Glutamatergic neuron (in vitro differentiated cells): ENCODE results near the gene CUL4A. TPM values are rescaled to one million over a fixed set of nuclear protein-coding genes. Genes with fewer than 3 reads are reported as not detected.

Source experiments
- DNase-seq: peaks from one replicate; pipeline ENCODE4 v3.0.0; 2022
- H3K27ac Mint-ChIP-seq: one replicate; pipeline ENCODE4 v1.8.0; 2020; ENCODE audit warnings: mild to moderate bottlenecking, mixed read lengths, inconsistent platforms; ENCODE audit not compliant: unreplicated experiment
- H3K27me3 Mint-ChIP-seq: one replicate; pipeline ENCODE4 v1.8.0; 2020; ENCODE audit warnings: mild to moderate bottlenecking, moderate library complexity, mixed read lengths, inconsistent platforms; ENCODE audit not compliant: unreplicated experiment
- H3K36me3 Mint-ChIP-seq: one replicate; pipeline ENCODE4 v1.8.0; 2020; ENCODE audit warnings: mild to moderate bottlenecking, mixed read lengths, inconsistent platforms; ENCODE audit not compliant: unreplicated experiment
- H3K4me1 Mint-ChIP-seq: one replicate; pipeline ENCODE4 v1.8.0; 2020; ENCODE audit warnings: mild to moderate bottlenecking, low read depth, mixed read lengths, inconsistent platforms; ENCODE audit not compliant: unreplicated experiment
- H3K4me3 Mint-ChIP-seq: one replicate; pipeline ENCODE4 v1.8.0; 2020; ENCODE audit warnings: mild to moderate bottlenecking, mixed read lengths, inconsistent platforms; ENCODE audit not compliant: unreplicated experiment
- H3K9me3 Mint-ChIP-seq: one replicate; pipeline ENCODE4 v1.8.0; 2020; ENCODE audit warnings: mild to moderate bottlenecking, moderate library complexity, mixed read lengths, inconsistent platforms; ENCODE audit not compliant: unreplicated experiment
- total RNA-seq: library from RNA; stranded (reverse); fragmentation: NEBNext Ultra II Directional; extraction: Animal tissue kit (Norgen Biotek cat#: 25700); gene quantifications from one replicate; pipeline ENCODE4 v1.2.1, GENCODE V29; 2021; ENCODE audit not compliant: unreplicated experiment
- TF ChIP-seq, protein P1 (sequence below): fragments of 200-600 bp; sonication (generic); IDR thresholded peaks from one replicate; pipeline ENCODE4 v1.5.0; 2021; ENCODE audit not compliant: partially characterized antibody, unreplicated experiment

The CUL4A gene
- total RNA-seq, 1 donor from 2014 or later = 43.2 TPM

DNA sequence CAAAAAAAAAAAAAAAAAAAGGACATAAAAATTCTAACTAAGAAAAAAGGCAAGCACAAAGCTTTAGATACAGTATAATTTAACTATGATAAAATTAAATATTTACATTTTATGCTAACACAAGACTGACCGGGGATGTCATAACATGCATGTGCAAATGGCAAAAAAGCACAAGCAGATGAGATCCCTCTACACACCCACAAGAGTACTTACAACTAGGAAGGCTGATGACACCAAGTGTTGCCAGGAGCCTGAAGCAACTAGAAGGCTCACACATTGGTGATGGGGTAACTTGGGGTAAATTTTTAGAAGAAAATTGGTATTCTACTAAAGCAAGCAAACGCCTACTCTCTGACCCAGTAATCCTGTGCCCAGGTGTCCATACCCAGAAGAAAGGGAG lies 7.6 kb upstream of the CUL4A start:
- Mint-ChIP-seq H3K27ac (no peak overlapping the region), H3K4me1 (peaks cover 13% of the 10 kb centered on the region), H3K36me3 (no peaks in the 10 kb centered on the region), H3K9me3 (peaks cover 1% of the 10 kb centered on the region), H3K4me3 (no peak overlapping the region), H3K27me3 (peaks cover 2% of the 10 kb centered on the region)
- TF ChIP-seq, protein P1, sequence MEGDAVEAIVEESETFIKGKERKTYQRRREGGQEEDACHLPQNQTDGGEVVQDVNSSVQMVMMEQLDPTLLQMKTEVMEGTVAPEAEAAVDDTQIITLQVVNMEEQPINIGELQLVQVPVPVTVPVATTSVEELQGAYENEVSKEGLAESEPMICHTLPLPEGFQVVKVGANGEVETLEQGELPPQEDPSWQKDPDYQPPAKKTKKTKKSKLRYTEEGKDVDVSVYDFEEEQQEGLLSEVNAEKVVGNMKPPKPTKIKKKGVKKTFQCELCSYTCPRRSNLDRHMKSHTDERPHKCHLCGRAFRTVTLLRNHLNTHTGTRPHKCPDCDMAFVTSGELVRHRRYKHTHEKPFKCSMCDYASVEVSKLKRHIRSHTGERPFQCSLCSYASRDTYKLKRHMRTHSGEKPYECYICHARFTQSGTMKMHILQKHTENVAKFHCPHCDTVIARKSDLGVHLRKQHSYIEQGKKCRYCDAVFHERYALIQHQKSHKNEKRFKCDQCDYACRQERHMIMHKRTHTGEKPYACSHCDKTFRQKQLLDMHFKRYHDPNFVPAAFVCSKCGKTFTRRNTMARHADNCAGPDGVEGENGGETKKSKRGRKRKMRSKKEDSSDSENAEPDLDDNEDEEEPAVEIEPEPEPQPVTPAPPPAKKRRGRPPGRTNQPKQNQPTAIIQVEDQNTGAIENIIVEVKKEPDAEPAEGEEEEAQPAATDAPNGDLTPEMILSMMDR = no peak
- no peak for DNase-seq

DNA sequence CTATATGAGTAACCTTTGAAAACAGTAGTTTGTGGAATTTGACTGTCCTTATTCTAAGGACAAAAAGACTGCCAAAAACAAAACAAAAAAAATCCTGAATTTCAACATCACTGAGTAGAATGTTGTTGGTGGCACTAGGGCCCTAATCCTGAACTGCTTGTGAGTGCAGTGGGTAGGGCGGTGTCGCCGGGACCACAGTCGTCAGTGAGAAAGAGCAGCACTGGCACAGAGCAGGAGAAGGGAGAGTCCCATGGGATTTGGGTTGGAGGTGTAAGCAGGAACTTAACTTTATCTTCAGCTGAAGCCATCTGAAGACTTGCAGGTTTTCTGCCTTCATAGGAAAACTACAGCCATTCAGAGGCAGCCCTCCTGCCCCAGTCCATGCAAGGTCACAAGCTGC lies 6.5 kb upstream of the CUL4A start:
- Mint-ChIP-seq H3K36me3 (no peaks in the 10 kb centered on the region), H3K4me3 (no peak overlapping the region), H3K9me3 (peaks cover 6% of the 10 kb centered on the region), H3K27ac (no peak overlapping the region), H3K4me1 (peaks cover 19% of the 10 kb centered on the region), H3K27me3 (peaks cover 7% of the 10 kb centered on the region)
- no peak for DNase-seq
- TF ChIP-seq, protein P1 = no peak

DNA sequence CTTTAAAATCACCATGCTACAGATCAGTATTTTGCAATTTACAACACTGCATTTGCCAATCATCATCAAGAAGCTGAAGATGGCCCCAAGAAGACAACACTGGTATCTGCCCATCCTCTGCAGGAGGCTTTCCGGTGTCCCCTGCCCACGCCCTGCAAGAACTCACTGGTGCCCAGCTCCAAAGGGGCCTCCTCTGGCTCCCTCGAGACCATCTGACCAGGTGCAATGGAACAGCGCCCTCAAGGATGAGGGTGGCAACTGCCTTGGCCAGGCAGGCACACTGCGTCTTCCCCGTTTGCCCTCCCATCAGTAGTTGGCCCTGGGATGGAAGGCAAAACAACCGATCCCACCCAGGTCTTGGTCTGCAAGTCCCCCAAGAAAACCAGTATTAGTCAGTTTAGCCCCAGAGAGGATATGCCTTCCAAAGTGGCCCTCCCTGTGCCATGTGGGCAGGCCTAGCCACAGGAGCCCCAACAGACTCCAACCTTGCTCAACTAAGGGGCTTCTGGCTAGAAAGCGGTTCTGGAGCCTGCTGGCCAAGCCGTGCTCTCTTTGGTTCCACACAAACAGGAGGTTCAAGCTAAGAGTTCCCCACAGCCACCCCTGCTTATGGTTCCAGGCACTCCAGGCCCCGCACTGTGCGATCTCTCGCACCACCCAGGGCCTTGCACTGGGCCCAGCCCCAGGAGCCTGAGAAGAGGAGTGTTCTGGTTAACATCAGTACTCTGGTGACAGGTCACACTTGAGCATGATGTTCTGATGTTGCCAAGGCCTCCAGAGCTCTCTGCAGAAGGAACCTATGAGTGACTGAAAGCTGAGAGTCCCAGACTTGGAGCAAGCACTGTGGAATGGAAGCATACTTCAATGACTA lies 5.7 kb upstream of the CUL4A start:
- no peak for DNase-seq
- Mint-ChIP-seq H3K4me3 (no peak overlapping the region), H3K4me1 (peaks cover 19% of the 10 kb centered on the region), H3K27ac (peak overlapping the region; percentile 22), H3K27me3 (peaks cover 9% of the 10 kb centered on the region), H3K9me3 (peaks cover 8% of the 10 kb centered on the region), H3K36me3 (no peaks in the 10 kb centered on the region)
- TF ChIP-seq, protein P1 = no peak

DNA sequence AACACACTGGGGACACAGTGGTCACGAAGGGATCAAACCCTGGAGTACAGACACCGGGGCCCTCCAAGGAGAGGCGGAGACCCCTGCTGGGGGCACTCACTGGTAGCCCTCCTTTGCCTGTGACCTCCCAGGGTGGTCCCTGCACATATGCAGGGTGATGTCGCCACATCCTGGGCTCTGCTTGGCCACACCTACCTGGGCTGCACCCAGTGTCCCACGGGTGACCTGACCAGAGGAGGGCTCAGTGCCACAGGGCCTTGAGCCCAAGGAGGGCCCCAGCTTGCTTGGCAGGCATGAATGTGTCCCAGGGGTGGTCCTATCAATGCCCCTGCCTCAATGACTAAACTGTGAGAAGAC lies 5.1 kb upstream of the CUL4A start:
- Mint-ChIP-seq H3K36me3 (no peaks in the 10 kb centered on the region), H3K27ac (peak overlapping the region; percentile 22), H3K9me3 (peaks cover 8% of the 10 kb centered on the region), H3K4me3 (no peak overlapping the region), H3K27me3 (peaks cover 9% of the 10 kb centered on the region), H3K4me1 (peaks cover 19% of the 10 kb centered on the region)
- no peak for DNase-seq
- TF ChIP-seq, protein P1 = no peak

DNA sequence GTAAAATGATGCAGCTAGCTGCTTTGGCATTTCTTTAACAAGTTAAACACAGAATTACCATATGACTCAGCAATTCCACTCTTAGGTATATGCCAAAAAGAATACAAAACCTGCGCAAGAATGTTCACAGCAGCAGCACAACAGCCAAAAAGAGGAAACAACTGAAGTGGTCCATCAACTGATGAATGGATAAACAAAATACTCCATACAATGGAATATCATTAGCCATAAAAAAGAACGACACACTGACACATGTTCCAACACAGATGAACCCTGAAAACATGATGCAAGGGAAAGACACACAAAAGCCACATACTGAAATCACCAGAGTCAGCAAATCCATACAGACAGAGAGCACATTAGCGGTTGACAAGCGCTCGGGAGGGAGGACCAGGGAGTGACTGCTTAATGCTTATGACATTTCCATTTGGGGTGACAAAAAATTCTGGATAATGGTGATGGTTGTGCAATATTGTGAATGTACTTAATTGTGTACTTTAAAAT lies 3.9 kb upstream of the CUL4A start:
- H3K36me3 Mint-ChIP-seq = no peaks in the 10 kb centered on the region
- H3K27me3 Mint-ChIP-seq = peaks cover 13% of the 10 kb centered on the region
- peak overlapping the region; percentile 65 for H3K4me3 Mint-ChIP-seq
- no peak for DNase-seq
- peaks cover 10% of the 10 kb centered on the region for H3K9me3 Mint-ChIP-seq
- peak overlapping the region; percentile 57 for H3K27ac Mint-ChIP-seq
- H3K4me1 Mint-ChIP-seq = peaks cover 19% of the 10 kb centered on the region
- TF ChIP-seq, protein P1 = no peak
